ENCODE measurements around the gene HSPH1.

The HSPH1 gene

DNA sequence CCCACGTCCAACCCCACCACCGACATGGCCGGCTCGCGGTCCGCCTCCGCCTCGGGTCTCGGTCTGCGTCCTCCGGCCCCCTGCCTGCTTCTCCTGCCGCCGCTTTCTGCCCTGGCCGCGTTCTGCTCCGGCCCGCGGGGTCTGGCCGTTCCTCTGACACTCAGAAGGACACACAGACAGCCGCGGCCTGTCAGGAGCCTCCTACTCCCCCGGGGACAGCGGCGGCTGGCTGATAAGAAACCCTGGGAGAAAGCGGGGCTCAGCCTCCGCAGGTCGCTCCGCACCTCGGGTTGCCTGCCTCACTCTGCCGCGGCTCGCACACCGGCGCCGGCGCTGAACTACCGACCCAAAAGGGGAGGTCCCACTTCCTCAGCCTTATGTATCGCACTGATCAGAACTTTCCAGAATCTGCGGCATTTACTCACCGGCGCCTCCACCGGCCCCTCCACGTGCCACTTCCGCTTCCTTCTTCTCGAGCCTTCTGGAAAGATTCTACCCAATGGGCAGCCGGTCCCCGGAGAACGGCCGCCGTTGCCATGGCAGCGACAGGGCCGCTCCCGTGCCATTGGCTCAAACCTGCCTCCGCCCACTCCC, at the start of gene HSPH1:
HSPH1 (minus strand) TSS at position 348 of the 594 bp plus-strand sequence; CDS start at position 26, 322 bp downstream.
- DNase-seq: peak; percentile 96

DNA sequence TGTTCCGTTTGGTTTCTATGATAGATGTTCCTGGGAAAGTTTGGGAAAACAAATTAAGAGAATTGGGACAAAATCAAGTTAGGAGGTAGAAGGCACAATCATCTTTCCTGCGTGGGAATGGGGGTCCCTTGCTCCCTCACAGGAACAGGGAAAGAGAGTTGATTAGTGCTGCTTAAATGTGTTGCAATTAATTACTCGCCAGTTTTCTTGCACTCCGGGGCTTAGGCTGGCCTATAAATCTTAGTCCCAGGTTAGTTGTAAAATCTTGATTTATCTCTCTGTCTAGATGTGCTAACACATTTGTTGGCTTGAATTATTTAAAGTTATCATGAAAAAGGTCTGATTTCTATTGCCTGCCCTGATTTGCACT, 48.1 kb upstream of the HSPH1 start:
- DNase-seq: no peak

DNA sequence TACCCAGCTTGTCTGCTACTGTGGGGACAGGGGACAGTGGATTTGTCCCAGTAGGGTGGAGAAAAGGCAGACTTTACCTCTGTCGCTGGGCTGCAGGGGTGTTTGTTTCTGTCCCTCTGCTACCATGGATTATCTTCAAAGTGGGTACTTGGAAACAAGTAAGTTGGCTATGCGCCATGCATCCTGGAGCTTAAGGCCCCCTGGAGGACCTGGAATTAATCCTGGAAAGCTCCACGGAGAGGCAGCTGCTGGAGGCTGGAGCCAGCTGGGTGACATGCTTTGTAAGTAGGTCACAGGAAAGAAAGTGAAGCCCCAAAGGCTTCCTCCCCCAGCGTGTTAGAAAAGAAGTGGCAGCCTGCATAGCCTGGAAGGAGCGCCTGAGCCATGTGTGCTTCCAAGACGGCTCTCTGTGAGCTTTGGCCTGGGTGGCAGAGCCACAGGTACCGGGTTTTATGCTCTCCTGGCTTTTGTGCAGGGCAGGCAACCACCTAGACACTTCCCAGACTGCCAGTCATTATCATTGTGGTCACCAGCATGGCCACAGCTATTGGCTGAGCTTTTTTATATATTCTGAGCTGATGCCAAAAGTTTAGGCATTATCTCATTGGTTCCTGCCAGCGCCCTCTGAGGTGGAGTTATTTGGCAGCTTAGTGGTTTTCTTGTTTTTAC, 47.6 kb upstream of the HSPH1 start:
- DNase-seq: peak; percentile 51

DNA sequence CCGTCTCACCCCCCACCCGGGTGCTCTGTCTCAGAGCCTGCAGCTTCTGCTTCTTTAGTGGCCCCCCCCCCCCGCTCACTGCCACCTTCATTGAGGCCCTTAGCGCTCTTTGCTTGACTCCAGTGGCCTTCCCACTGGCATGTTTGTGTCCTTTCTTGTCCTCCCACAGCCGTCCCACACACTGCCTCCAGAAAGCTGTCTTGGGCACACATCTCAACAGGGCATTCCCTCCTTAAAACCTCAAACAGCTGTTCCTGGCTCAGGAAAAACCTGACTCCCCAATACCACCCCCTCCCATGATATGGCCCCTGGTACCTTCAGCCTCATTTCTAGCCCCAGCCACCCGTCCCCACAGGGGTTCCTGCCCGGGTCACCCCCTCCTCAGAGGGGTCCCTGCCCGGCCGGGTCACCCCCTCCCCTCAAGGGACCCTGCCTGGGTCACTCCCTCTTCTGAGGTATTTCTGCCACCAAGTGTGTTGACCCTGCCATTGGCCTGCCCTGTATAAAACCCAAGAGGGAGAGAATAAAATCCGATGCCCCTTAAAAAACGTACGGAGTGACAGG, 46.9 kb upstream of the HSPH1 start:
- no peak for DNase-seq

DNA sequence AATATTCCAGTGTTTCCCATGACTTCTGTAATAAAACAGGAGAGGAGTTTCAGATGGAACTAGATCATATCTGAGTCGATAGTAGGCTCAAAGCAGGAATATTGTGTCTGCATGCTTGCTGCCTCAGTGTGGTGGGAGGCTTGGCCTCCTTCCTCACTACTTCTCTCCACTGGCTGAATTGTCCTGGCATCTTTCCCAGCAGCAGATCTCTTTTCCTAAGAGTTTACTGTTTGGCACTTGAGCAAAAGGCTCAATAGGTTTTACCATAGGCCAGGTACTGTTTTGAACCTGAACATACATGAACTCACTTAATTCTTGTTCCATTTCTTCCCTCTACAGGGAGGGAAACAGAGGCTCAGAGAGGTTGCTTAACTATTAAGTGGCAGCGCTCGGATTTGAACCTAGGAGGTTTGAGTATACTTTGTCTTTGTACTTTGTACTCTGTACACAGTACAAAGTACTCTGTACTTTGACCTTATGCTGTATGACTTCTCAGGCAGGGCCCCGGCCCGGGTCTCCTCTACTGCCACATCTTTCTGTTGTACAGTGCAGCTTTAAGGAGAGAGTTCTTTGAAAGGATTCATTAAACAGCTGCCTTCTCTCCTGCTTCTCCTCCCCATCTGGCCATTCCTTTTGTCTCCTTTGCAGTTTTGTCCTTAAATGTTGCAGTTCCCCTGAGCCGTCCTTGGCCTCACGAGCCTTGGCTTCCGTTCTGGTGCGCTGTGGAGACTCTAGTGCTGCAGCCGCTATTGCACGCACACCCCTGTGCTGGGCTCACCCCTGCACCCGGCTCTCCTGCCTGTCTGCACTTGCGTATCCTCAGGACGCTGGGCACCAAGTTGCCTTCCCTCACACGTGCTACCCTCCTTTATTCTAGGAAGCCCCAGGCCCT, 46.2 kb upstream of the HSPH1 start:
- DNase-seq: no peak

GRCh38 chr13:31204592-31204991, 42.9 kb upstream of the HSPH1 start:
- DNase-seq: peak; percentile 44

- DNase-seq: no peak
Observed at GRCh38 chr13:31201341-31202031, 39.8 kb upstream of the HSPH1 start.

GRCh38 chr13:31200637-31200971, 38.9 kb upstream of the HSPH1 start:
- DNase-seq: peak; percentile 21

GRCh38 chr13:31199849-31200636, 38.3 kb upstream of the HSPH1 start, which contains the start of gene B3GLCT:
Gene B3GLCT, plus strand, starts transcription at chr13:31199975. Its CDS starts 110 bp downstream, at chr13:31200085.
- peak; percentile 76 for DNase-seq

GRCh38 chr13:31199527-31199848, 37.8 kb upstream of the HSPH1 start:
- DNase-seq: peak; percentile 18

DNA sequence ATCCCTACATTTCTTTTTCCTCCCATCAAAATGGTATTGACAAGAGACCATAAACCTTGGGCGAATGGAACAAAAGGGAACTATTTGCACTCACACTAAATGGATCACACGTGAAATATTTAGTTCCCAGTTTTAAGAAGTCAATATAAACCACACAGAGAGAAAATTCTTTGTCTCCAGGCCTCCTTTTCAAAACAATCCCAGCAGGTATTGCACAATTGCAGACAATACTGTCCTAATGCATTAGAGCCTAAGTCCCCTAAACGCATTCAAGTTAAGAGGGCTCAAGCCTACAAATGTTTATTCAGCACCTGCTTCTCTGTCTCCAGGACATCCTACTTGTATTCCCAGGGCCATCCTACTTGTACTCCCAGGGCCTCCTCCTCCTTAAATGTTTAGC, 36.8 kb upstream of the HSPH1 start:
- DNase-seq: no peak

DNA sequence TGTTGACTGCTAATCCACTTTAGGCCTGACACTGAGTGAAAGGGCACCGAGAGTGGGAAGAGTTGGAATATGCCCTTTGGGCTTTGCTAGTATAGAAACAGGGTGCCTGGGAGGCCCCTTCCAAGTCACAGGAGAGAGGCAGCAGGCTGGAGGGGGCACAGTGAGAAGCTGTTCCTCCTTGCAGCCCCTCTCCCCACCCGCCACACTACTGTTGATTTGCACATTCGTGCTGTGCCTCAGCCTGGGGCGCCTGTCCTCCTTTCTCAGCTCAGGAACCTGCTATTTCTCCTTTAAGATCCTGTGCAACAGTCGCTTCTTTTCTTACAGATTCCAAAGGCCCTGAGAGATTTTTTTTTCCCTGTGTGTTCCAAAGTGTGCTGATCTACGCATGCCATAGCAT, 35.3 kb upstream of the HSPH1 start:
- no peak for DNase-seq

GRCh38 chr13:31195616-31196015, 33.9 kb upstream of the HSPH1 start:
- no peak for DNase-seq

GRCh38 chr13:31192306-31192705, 30.6 kb upstream of the HSPH1 start:
- DNase-seq: no peak

DNA sequence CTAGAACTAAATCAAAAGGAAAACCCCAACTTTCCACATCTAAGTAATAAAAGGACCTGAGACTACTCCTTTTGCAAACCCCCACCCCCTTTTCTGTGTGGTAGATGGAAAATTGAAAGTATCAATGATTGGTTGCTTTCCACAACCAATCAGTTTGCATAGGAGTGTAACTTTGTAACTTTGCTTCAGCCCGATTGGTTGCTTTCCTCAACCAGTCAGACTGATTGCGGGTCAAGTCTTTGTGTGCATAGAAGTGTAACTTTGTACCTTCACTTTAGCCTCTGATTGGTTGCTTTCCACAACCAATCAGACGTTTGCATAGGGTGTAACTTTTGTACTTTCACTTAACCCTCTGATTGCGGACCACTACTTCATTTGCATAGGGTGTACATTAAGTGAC, 30.0 kb upstream of the HSPH1 start:
- no peak for DNase-seq

DNA sequence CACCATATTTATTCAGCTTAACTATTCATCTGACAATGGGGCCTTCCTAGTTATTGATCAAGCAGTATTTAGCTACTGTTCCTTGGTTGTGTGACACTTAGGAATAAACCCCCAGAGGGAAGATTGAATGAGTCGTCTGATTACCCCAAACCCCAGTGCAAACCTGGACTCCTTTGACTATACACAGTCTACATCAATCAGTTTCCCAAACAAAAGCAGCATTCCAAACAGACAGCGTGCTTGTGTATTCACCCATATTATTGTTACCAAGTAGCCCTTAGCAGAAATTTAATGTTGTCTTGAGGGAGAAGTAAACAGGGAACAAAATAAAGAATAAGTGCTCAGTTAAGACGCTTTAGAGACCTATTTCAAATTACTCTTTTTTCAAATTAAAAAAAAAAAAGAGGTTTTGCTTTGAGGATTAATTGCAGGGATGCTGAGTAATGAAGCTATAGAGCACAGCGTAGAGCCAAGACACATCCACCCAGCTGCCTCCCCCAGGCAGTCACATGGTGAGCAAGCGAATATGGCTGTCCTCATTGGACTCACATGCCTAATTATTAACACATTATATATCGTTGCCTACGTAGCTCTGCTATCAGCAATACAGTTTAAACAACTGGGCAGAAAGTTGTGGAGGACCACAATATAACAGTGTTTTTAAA, 23.4 kb upstream of the HSPH1 start:
- no peak for DNase-seq

DNA sequence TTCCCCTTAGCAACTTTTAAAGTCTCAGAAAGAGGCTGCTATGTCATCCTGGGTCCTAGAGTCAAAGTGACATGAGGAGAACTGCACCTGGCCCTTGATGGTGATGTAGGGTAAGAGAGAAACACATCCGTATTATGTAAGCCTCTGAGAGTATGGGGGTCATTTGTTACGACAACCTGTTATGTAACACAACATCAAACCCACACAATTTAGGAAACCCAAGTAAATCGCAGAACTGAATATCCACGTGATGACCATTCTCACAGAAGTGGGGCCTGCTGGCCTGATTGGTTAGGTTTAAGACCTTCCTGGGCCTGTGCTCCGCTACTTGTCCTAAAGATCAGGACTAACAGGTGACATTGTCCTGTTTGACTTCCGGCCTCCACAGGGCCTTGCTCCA, 22.7 kb upstream of the HSPH1 start:
- DNase-seq: no peak

DNA sequence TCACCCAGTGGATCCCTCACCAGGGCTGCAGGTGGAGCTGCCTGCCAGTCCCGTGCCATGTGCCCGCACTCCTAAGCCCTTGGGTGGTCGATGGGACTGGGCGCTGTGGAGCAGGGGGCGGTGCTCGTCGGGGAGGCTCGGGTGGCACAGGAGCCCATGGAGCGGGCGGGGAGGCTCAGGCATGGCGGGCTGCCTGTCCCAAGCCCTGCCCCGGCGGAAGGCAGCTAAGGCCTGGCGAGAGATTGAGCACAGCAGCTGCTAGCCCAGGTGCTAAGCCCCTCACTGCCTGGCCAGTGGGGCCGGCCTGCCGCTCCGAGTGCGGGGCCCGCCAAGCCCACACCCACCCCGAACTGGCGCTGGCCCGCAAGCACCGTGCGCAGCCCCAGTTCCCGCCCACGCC, 21.3 kb upstream of the HSPH1 start:
- DNase-seq: no peak

GRCh38 chr13:31179754-31180153, 18.1 kb upstream of the HSPH1 start:
- no peak for DNase-seq

- no peak for DNase-seq
Observed at GRCh38 chr13:31179241-31179640, 17.5 kb upstream of the HSPH1 start.

- DNase-seq: peak; percentile 6
Observed at GRCh38 chr13:31177813-31178495, 16.2 kb upstream of the HSPH1 start.

All from OCI-M1 (cell line).